IPS-NIHi7 (cell line): ENCODE data around the gene ZNF616.
"Not testable (repeated sequence)": the region's sequence is repeated elsewhere in the genome, so short reads cannot be mapped to it uniquely, and the experiment has no call there.

ENCODE experiments used
- DNase-seq: peaks from one replicate; pipeline ENCODE4 v3.0.0; 2012; ENCODE audit warnings: mixed read lengths; ENCODE audit errors: extremely low spot score

The ZNF616 gene

DNA sequence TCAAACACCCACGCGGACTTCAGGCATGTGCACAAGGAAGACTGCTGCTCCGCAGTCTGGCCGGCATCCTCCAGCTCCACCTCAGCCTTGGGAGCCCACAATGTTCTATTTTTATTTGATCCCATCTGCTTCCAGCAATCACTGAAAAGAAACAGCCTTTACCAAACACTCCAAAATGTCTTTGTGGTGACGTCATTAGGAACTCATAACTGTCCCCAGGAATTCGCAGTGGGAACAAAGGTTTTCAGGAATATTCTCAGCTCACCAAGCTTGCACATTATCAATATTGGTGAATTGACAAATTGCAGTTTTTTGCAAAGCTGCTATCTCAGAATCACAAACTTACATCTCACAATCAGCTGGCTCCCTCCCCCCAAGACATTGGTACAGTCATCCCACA, 29.0 kb downstream of the ZNF616 start:
- no peak for DNase-seq

DNA sequence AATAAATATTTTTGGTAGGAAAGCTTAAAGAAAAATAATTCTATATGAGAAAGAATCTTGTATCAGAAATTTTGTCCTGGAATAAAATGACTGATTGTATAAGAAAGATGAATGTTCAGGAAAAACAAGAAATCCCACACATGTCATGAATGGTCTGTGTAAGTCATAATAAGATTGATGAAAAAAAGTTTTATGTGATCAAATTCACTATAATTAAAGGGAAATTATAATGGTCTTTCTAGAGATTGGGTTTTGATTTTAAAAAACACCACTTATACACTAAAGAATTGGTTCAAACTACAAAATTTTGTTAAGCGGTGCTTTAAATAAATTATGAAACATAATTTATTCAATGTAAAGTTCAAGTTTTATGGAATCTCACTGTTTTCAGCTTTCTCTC, 37.0 kb downstream of the ZNF616 start:
- DNase-seq, result no peak

DNA sequence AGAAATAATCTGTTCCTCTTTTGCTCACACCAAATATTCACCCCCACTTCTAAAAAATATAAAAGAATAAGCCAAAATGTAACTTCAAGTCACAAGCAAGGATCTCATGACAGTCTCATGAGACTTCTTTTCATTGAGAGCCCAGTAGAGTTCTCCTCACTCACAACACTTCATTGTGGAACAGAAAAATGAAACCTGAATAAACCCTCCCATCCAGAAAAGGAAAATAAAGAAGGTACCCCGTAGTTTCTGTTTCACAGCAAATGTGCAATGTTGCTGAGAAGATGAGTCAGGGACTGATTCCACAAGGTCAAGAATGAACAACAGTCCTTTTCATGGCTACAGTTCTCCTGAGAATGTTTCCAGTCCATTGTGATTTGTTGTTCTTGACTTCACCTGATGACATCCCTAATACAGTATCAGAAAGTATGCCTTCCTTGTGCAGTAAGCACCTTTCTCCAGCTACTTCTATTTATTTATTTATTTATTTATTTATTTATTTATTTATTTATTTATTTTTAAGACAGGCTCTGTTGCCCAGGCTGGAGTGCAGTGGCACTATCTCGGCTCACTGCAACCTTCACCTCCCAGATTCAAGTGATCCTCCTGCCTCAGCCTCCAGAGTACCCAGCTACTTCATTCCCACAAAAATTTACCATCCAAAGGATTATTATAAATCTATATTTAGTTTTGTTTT, 37.7 kb downstream of the ZNF616 start:
- no peak for DNase-seq

DNA sequence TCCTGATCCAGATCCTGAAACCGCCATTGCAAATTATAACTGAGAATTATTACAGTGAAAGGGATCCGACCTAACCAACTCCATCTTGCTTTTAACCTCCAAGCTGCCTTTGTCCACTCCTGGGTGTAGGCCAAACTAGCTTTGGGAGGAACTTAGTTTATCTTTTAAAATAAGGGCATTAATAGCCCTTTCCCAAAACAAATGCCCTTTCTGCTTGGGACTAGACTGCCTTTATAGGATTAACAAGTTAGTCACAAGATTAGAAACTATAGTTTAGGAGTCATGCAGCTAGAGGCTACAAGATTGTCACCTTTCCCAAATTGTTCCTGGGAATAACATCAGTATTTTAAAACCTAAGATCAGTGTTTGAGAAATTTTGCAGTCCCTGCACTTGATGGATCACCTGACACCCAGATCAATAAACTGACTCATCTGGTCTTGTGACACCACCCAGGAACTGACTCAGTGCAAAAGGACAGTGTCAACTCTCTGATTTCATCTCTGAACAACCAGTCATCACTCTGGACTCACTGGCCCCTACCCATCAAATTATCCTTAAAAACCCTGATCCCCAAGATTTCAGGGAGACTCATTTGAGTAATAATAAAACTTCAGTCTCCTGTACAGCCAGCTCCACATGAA, 40.1 kb downstream of the ZNF616 start:
- DNase-seq, result no peak

DNA sequence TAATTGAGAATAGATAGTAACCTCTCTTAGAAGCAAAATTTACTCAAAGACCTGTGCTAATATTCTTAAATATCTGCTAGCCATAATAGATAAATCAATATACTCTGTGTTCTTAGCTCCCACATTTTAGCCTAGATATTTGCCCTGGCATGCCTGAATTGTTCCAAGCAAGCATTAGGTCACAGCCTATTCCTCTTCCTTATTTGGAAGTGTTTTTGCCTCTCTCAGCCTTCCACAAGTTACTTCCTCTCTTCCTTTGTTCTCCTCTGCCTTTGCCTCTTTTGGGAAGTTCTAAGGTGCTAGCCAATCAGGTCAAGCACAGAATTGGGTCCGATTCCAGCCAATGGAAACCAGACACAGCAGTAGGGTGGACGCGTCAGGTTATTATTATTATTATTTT, 43.3 kb downstream of the ZNF616 start:
- not testable (repeated sequence) for DNase-seq

DNA sequence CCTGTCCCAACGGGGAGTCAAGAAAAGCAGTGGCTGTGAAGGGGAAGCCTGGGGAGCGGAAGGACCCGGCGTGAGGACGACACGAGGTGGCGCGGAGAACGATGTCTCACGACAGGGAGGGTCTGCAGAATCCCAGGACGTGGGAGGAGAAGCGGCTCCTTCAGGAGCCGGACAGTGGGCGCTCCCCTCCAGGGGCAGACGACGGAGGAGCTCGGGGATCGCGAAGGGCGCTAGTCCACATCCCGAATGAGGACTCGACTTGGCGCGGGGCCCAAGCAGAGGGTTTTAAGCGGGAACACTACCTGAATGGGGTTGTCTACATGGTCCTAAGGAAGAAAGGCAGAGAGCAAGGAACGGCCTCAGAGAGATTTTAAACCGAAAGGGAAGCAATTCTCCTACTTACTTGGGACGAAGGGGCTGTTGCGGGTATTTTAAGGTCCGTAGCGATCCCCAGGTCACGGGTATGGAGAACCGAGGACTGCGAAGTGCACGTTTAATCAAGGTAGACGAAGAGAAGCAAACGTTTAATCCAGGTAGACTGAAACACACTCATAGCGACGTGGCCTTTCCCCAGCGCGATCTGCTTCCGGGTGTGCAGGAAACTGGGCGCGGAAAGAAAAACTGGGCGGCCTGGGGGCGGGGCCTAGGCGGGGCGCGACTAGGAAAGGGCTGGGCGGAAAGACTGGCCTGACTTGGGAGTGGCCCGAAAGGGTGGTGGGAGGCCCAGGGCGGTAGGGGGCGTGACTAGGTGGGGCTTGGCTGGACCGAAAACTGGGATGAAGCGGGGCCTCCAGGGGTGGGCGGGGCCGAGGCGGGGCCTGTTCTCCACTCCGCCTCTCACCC, 44.3 kb downstream of the ZNF616 start, which contains the start of gene ZNF841:
TSS of gene ZNF841 (minus strand) at position 594 of the 843 bp plus-strand sequence. CDS start 10,964 bp downstream, outside the sequence.
- DNase-seq, result peak; percentile 99

DNA sequence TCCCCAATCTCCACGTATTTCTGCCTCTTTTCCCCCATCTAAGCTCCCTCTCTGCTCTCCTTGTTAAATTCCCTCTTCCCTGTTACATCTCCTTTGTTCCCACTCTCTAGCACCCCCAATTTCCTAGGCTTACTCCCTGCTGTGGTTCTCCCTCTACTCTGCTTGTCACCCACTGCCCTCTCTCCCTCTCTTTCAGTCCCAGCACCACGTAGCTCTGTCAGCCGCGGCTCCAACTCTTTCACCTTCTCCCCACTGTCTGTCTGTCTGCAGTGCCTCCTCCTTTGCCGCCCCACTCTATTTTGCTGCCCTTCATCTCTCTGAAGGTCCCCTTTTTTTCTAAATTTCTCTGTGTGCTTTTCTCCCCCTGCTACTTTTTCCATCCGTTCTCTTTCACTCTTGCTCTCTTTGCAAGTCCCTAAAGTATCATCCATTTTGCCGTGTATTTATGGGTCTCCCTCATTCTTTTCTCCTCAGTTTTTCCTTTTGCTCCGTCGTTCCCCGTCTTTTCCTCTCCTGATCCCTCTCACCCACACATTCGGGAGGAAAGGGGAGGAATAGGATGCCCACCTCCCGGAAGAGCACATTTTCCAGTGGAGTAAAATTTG, 45.1 kb downstream of the ZNF616 start:
- no peak for DNase-seq

DNA sequence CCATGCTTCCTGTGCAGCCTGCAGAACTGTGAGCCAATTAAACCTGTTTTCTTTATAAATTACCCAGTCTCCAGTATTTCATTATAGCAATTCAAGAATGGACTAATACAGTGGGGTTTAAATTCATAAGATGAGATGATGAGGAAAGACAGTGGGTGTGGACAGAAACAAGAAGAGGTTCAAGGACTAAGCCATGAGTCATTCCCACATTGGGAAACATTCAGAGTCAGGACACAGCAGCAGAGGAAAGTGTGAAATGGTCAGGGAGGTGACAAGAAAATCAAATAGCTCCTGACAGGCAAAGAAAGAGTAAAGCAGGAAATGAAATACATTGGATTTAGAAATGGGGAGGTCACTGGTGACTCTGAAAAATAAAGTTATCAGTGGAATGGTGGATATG, 53.3 kb downstream of the ZNF616 start:
- DNase-seq, result no peak

DNA sequence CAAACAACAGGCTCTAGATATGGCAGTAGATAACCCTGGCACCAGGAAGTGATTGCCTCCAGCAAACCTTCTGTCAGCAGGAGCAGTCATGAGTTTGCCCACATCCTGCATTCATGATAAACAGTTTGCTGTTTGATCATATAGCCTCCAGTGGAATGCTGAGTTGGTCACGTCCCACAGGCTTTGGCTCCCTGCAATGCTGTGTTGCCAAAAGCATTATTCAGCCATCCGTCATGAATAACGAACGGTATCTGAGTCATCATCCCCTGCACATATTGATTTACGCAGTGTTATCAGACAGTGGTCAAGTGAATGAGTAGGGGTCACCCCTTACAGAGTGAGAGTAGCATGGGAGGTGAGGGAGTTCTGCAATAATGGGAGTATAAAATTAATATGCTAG, 69.2 kb downstream of the ZNF616 start:
- no peak for DNase-seq

DNA sequence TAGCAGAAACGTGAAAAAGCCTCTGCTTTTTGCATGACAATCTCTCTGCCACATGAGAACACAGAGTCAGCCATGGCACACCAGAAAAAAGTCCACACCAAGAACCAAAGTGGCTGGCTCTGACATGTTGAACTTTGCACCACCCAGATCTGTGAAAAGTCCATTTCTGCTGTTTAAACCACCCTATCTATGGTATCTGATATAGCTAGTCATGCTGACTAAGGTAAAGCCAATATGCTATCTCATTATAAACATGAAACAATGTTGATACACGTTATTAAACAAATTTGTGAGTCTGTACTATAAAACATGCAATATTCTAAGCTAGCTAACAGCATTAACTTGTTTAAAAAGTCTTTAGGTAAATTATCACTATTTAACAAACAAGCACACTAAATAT, 70.1 kb downstream of the ZNF616 start:
- no peak for DNase-seq

DNA sequence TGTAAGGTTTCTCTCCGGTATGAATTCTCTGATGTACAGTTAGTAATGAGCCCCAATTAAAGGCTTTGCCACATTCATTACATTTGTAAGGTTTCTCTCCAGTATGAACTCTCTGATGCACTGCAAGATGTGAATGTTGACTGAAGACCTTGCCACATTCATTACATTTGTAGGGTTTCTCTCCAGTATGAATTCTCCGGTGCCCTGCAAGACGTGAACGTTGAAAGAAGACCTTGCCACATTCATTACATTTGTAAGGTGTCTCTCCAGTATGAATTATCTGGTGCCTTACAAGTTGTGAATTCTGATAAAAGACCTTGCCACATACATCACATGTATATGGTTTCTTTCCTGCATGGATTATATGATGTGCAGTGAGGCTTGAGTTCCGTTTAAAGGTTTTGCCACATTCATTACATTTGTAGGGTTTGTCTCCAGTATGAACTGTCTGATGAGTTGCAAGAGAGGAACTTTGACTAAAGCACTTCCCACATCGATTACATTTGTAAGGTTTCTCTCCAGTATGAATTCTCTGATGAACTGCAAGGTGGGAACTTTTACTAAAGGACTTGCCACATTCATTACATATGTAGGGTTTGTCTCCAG, 73.4 kb downstream of the ZNF616 start:
- DNase-seq, result no peak

DNA sequence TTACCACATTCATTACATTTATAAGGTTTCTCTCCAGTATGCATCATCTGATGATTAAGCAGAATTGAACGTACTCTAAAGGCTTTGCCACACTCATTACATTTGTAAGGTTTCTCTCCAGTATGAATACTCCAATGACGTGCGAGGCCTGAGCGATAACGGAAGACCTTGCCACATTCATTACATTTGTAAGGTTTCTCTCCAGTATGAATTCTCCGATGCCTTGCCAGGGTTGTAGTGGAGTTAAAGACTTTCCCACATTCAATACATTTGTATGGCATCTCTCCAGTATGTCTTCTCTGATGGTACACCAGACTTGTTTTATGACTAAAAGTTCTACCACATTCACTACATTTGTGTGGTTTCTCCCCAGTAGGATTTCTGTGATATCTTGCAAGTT, 74.3 kb downstream of the ZNF616 start:
- DNase-seq, result no peak
